HG03378 (cell line): ENCODE data around the gene NUDCD3.

Experiments
- ATAC-seq: cut with Tn5 transposase; IDR thresholded peaks from one replicate; pipeline ENCODE4 v1.9.1; 2021; ENCODE audit warnings: mild to moderate bottlenecking, moderate library complexity; ENCODE audit not compliant: unreplicated experiment

The NUDCD3 gene

GRCh38 chr7:44403176-44403759, 87.2 kb downstream of the NUDCD3 start:
- no peak for ATAC-seq

GRCh38 chr7:44402401-44403060, 87.9 kb downstream of the NUDCD3 start:
- ATAC-seq: no peak

GRCh38 chr7:44401692-44402091, 88.8 kb downstream of the NUDCD3 start:
- no peak for ATAC-seq

GRCh38 chr7:44400033-44400511, 90.4 kb downstream of the NUDCD3 start:
- ATAC-seq: no peak

- ATAC-seq: no peak
These were observed 91.4 kb downstream of the NUDCD3 start for GRCh38 chr7:44398953-44399574.

GRCh38 chr7:44398511-44398911, 91.9 kb downstream of the NUDCD3 start:
- ATAC-seq: no peak

GRCh38 chr7:44396931-44397545, 93.4 kb downstream of the NUDCD3 start:
- no peak for ATAC-seq

- ATAC-seq: no peak
These were observed 94.0 kb downstream of the NUDCD3 start for GRCh38 chr7:44396496-44396895.

GRCh38 chr7:44395067-44395466, 95.4 kb downstream of the NUDCD3 start:
- ATAC-seq: no peak

- ATAC-seq: no peak
These were observed 95.8 kb downstream of the NUDCD3 start for GRCh38 chr7:44394636-44395035.

GRCh38 chr7:44394112-44394447, 96.4 kb downstream of the NUDCD3 start:
- ATAC-seq: no peak

GRCh38 chr7:44393238-44394111, 97.0 kb downstream of the NUDCD3 start:
- no peak for ATAC-seq

- ATAC-seq: no peak
These were observed 97.8 kb downstream of the NUDCD3 start for GRCh38 chr7:44392618-44393010.

- ATAC-seq: no peak
These were observed 98.5 kb downstream of the NUDCD3 start for GRCh38 chr7:44391746-44392617.

GRCh38 chr7:44391171-44391570, 99.3 kb downstream of the NUDCD3 start:
- no peak for ATAC-seq

GRCh38 chr7:44390701-44391100, 99.8 kb downstream of the NUDCD3 start:
- no peak for ATAC-seq

GRCh38 chr7:44388089-44388970, 102.1 kb downstream of the NUDCD3 start:
- ATAC-seq: no peak

- no peak for ATAC-seq
These were observed 103.1 kb downstream of the NUDCD3 start for GRCh38 chr7:44387389-44387788.
